ENCODE results near the gene VWA3A.
"Not testable (repeated sequence)": the region's sequence is repeated elsewhere in the genome, so short reads cannot be mapped to it uniquely, and the experiment has no call there.

Gene VWA3A

DNA sequence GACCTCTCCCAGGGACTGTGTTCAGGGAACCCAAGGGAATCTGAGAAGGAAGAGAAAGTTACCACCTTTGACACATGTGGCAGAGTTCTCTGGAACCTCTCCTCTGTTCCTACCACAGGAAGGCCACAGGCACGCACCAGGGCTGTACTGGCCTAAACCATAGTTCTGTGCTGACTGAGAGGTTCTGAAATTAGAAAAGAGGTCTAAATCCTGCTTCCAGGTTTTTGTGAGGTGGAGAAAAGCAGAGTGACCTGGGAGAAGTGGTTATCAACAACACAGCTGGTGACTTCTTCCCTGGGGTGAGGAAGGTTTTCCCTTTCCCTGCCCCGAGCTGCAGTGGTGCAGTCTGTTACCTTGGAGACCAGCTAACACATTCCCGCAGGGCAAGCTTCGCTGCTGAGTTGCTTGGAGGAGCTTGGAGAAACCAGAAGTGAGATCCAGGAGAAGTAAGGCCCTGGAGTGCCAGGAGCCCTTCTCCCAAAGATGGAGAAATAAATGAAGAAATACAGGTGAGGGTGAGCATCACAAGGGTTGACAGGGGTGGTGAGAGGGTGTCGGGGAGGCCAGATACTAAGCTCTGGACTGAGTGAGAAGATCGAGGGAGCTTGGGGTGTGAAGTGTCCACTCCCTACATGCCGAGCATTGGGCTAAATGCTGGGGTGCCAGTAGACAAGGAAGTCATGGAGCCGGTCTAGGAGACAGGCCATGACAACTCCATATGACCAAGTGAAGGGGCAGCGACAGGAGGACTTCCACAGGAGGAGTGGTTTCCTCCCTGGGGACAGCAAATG lies at the start of gene VWA3A:
Gene VWA3A (plus strand): TSS at position 399 of the 791 bp plus-strand sequence. CDS start 97 bp downstream, at position 496.
- no peak for DNase-seq (ENCODE audit: low read depth)

- not testable (repeated sequence) for DNase-seq (ENCODE audit: low read depth)
Measured at GRCh38 chr16:22043882-22044281, 48.5 kb upstream of the VWA3A start.

DNA sequence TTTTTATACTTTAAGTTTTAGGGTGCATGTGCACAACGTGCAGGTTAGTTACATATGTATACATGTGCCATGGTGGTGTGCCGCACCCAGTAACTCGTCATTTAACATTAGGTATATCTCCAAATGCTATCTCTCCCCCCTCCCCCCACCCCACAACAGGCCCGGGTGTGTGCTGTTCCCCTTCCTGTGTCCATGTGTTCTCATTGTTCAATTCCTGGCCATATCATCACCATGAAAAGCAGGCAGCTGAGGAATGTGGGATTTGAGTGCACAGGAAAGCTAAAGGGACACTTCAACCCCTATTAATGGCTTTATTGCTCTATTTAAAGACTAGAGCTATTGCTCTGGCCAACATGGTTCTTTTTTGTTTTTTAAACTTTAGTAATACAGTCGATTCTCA lies 46.5 kb upstream of the VWA3A start:
- DNase-seq (ENCODE audit: low read depth), result not testable (repeated sequence)

- DNase-seq (ENCODE audit: low read depth), result no peak
Measured at GRCh38 chr16:22050963-22051362, 41.4 kb upstream of the VWA3A start.

GRCh38 chr16:22052980-22053379 lies 39.4 kb upstream of the VWA3A start:
- no peak for DNase-seq (ENCODE audit: low read depth)

- DNase-seq (ENCODE audit: low read depth), result no peak
Measured at GRCh38 chr16:22053921-22054341, 38.4 kb upstream of the VWA3A start.

- DNase-seq (ENCODE audit: low read depth), result no peak
Measured at GRCh38 chr16:22054847-22055590, 37.3 kb upstream of the VWA3A start.

DNA sequence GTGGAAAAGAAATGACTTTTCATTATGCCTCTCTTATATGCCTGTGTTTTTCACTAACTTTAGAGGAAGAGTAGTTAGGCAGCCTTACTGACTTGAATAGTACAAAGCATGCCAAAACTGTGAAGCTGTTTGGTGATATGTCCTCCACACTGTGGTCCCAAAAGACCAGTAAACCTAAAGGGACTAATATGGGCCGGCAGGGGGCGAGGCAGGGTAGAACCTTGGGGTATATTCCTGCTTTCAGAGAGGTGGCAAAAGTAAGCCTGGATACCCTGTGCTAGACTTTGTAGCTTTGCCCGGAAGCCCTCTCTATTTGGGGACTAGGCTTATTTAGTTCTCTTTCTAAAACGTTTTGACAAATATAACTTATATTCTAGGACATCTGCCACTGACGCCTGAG lies 36.5 kb upstream of the VWA3A start:
- DNase-seq (ENCODE audit: low read depth), result no peak

DNA sequence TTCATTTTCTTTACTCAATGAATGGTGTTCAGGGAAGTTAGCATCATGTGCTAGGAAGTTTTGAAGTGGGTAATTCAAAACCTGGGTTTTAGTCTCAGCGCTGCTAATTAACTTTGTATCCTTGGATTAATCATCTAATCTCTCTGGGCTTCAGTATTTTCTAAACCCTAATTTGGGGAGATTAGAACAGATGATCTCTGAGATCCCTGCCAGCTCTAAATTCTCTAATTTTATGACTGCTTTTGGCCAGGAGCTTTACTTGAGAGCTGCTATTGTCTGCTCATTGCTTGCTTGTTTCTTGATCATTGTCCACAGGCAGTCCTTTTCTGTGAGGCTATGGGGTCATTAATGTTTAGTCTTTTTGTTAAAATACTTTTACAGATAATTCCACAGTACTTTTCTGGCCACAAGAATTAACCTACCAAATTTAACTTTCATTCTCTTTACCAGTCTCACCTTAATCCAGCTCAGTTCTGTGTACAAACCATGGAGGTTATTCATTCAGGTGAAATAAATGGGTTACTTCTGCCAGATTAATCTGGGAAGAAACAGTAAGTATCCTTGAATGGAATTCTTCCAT lies 28.4 kb upstream of the VWA3A start:
- no peak for DNase-seq (ENCODE audit: low read depth)

- no peak for DNase-seq (ENCODE audit: low read depth)
Measured at GRCh38 chr16:22065252-22065651, 27.1 kb upstream of the VWA3A start.

DNA sequence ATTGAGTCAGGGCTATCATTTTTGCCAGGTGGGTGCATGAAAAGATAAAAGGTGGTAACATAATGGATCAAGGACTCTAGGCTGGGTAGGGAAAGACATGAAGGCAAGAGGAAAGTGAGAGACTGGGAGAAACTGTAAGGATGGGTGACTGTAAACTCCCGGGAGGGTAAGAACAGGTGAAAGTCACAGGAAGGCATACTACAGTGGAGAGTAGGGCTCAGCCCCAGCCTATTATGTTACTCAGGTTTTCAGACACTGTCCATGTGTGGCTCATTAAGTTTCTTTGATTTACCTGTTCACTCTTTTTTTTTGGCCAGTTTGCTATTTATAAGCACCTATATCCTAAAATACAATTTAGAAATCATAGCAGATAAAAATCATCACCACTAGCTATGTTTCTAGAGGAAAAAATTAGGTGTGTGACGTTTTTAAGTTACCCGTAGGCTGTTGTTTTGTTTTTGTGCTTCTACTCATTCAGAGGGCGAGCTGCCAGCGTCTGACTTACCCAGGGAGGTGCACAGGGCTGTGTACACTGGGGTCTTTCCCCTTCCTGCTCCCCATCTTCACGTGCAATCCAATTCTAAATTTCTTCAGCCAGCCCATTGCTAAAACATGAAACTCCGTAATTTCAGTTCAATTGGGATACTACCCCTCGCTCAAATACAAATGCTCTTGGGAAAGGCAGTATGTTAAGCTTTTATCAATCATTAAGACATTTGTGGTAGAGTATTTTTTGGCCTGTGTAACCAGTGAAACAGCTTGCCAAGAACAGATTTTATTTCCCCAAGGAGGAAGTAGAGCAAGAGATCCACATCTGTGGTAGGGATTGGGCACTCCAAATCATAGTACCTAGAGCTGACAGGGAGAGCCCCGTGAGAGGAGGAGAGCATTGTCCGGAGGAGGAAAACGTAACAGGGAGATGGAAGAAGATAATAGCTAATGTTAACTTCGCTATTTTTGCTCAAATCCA lies 21.7 kb upstream of the VWA3A start:
- DNase-seq (ENCODE audit: low read depth), result no peak

GRCh38 chr16:22071331-22071910 lies 20.9 kb upstream of the VWA3A start:
- no peak for DNase-seq (ENCODE audit: low read depth)

DNA sequence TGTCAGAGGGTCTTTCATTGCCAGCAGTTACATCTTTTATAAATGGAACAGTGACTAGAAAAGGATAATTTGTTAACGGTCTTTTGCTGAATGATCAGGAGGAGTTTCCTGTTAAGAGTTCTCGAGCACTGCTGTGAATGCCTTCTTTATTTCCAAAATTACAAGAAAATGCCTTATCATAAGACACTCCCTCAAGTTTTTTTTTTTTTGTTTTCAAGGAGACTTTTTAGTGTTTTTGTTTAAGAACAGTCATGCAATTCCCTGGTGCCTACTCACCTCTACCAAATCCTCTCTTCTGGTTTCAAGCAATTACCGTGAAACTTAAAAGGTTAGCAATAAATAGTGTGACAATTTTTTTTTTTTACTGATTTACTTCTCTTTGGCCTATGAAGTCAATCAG lies 19.0 kb upstream of the VWA3A start:
- DNase-seq (ENCODE audit: low read depth), result no peak

GRCh38 chr16:22075043-22075757 lies 17.1 kb upstream of the VWA3A start:
- no peak for DNase-seq (ENCODE audit: low read depth)

GRCh38 chr16:22075776-22076175 lies 16.6 kb upstream of the VWA3A start:
- DNase-seq (ENCODE audit: low read depth), result no peak

GRCh38 chr16:22077700-22078313 lies 14.5 kb upstream of the VWA3A start:
- DNase-seq (ENCODE audit: low read depth), result peak; percentile 48

- DNase-seq (ENCODE audit: low read depth), result no peak
Measured at GRCh38 chr16:22078656-22079055, 13.7 kb upstream of the VWA3A start.

- no peak for DNase-seq (ENCODE audit: low read depth)
Measured at GRCh38 chr16:22081050-22081449, 11.3 kb upstream of the VWA3A start.

DNA sequence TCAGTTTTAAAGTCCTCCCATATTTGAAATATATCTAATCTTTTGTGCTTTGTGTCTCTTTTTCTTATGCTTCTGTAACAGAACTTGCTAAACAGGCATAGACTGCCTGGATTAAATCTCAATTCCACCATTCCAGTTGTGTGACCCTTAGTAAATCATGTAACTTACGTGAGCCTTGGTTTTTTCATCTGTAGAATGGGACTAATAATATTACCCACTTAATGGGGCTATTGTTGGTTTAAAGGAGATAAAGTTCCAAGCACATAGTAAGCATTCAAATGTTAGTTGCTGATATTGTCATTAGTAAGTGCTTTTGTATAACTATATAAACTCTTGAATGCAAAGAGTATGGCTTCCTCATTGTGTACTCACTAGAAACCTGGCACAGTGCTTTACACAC lies 5.9 kb upstream of the VWA3A start:
- no peak for DNase-seq (ENCODE audit: low read depth)

- no peak for DNase-seq (ENCODE audit: low read depth)
Measured at GRCh38 chr16:22088642-22089041, 3.7 kb upstream of the VWA3A start.
